NB4 (cell line): Measurements from ENCODE around the gene TIRAP.
A peak's percentile ranks its signal among the peaks of the same experiment; 100 is the strongest.

Source experiments
- DNase-seq: peaks from one replicate; pipeline ENCODE4 v3.0.0; 2010; ENCODE audit warnings: low read depth
- H3K4me3 ChIP-seq: one replicate; pipeline ENCODE4 v1.5.1; 2011; ENCODE audit warnings: mild to moderate bottlenecking, low read depth, low read length, moderate library complexity
- CTCF ChIP-seq: IDR thresholded peaks from one replicate; pipeline ENCODE4 v1.5.1; 2012; ENCODE audit warnings: low read depth, low read length
- MAX ChIP-seq: IDR thresholded peaks from 2 replicates; pipeline ENCODE4 v1.6.1; 2011; ENCODE audit warnings: low read depth, low read length
- MYC ChIP-seq: IDR thresholded peaks from 2 replicates; pipeline ENCODE4 v1.6.1; 2011; ENCODE audit warnings: low read depth, low read length
- POLR2A ChIP-seq: IDR thresholded peaks from 2 replicates; pipeline ENCODE4 v1.6.1; 2011; ENCODE audit warnings: mild to moderate bottlenecking; ENCODE audit not compliant: insufficient read length; ENCODE audit errors: extremely low read depth

The TIRAP gene

GRCh38 chr11:126293726-126294125, 10.8 kb downstream of the TIRAP start:
- TF ChIP-seq POLR2A: no peak
- TF ChIP-seq CTCF: no peak
- no peak for TF ChIP-seq MAX
- no peak for TF ChIP-seq MYC
- H3K4me3 ChIP-seq: no peak overlapping the region

GRCh38 chr11:126297004-126297403, 14.1 kb downstream of the TIRAP start:
- TF ChIP-seq POLR2A: no peak
- TF ChIP-seq CTCF: no peak
- TF ChIP-seq MYC: no peak
- no peak for TF ChIP-seq MAX
- DNase-seq: no peak
- no peak overlapping the region for H3K4me3 ChIP-seq

More at GRCh38 chr11:126293726-126294125, 10.8 kb downstream of the TIRAP start:
- no peak for DNase-seq

GRCh38 chr11:126303623-126304456, 20.9 kb downstream of the TIRAP start, which contains the start of gene DCPS:
TSS of gene DCPS (plus strand) at chr11:126304060. CDS start at chr11:126304081, 21 bp downstream.
- H3K4me3 ChIP-seq: peak within 1 kb of the TSS; percentile 95
- no peak for TF ChIP-seq CTCF
- TF ChIP-seq MYC: peak; percentile 88
- TF ChIP-seq MAX: peak; percentile 87
- peak; percentile 99 for TF ChIP-seq POLR2A
- peak; percentile 95 for DNase-seq

GRCh38 chr11:126304457-126305075, 21.7 kb downstream of the TIRAP start:
- peak overlapping the region; percentile 95 for H3K4me3 ChIP-seq
- DNase-seq: no peak
- TF ChIP-seq MAX (no peak), MYC (peak; percentile 31; the same call in 1 of the 2 replicates)

- TF ChIP-seq POLR2A (no peak), MAX (no peak), MYC (no peak), CTCF (no peak)
- H3K4me3 ChIP-seq: no peak overlapping the region
- DNase-seq: no peak
Measured at GRCh38 chr11:126305699-126306098, 22.8 kb downstream of the TIRAP start.

- DNase-seq: peak; percentile 90
- H3K4me3 ChIP-seq: peak overlapping the region; percentile 8
- TF ChIP-seq MYC: peak; percentile 26; the same call in 1 of the 2 replicates
- TF ChIP-seq POLR2A: no peak
- peak; percentile 60 for TF ChIP-seq CTCF
Measured at GRCh38 chr11:126307706-126308105, 24.8 kb downstream of the TIRAP start.
